HG02678 (cell line): ENCODE data around the gene NPPA.
"Not testable (repeated sequence)": the region's sequence is repeated elsewhere in the genome, so short reads cannot be mapped to it uniquely, and the experiment has no call there.

Experiments used
- ATAC-seq: cut with Tn5 transposase; IDR thresholded peaks from one replicate; pipeline ENCODE4 v1.9.1; 2021; ENCODE audit warnings: mild to moderate bottlenecking, moderate library complexity; ENCODE audit not compliant: unreplicated experiment

NPPA gene

DNA sequence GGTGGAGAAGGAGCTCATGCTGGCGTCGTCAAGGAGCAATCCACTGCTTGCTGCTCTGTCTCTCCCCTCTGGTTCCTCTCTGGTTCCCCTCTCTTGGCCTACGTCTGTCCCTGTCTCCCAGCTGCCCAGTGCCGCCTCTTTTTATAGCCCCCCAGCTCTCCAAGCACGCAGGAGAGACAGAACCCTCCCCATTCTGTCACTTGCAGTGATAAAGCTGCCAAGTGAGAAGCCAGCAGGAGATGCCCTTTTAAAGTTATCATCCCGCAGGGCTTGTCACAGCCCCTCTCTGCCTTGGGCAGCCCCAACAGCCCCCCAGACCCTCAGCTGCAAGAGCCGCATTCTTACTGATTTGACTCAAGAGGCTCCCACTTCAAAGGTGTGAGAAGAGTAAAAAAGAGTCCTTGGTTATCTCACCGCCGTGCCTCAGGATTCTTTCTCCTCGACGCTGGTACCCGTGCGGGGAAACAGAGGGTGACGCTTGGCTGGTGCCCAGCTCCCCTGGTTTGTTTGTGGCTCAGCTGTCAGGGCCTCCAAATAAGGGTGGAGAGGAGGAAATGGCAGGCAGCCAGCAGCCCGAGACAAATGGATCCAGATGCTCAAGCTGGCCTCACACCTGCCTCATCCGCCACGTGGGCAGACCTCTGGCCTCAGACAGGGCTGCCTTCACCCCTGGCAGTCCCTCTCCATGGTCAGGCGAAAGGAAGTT lies at the start of gene NPPA:
TSS of gene NPPA (minus strand) at position 117 of the 706 bp plus-strand sequence. CDS start at position 18, 99 bp downstream.
- ATAC-seq: no peak

DNA sequence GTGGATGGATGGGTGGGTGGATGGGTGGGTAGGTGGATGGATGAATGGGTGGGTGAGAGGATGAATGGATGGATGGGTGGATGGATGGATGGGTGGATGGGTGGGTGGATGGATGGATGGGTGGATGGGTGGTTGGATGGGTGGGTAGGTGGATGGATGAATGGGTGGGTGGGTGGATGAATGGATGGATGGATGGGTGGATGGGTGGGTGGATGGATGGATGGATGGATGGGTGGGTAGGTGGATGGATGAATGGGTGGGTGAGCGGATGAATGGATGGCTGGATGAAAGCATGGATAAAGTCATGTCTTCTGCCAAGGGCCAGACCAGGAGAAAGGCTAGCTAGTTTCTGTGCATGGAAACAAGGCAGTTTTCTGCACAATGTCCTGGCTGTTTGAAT lies 46.9 kb upstream of the NPPA start:
- ATAC-seq: not testable (repeated sequence)

DNA sequence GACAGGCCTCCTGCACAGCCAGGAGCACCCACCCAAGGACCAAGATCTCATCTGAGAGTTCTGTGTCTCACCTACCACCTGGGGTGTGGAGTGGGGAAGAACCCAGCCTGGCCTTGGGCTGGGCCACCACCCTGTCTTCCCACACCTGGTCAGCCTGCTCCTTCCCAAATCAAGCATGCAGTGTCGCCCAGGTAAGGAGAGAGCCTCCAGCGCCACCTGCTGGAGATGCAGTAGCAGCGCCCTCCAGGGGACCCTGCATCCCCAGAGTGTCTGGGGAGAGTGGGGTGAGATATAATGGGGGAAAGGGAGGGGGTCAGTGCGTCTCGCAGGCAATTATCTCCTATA lies 46.3 kb upstream of the NPPA start:
- peak; percentile 57 for ATAC-seq

DNA sequence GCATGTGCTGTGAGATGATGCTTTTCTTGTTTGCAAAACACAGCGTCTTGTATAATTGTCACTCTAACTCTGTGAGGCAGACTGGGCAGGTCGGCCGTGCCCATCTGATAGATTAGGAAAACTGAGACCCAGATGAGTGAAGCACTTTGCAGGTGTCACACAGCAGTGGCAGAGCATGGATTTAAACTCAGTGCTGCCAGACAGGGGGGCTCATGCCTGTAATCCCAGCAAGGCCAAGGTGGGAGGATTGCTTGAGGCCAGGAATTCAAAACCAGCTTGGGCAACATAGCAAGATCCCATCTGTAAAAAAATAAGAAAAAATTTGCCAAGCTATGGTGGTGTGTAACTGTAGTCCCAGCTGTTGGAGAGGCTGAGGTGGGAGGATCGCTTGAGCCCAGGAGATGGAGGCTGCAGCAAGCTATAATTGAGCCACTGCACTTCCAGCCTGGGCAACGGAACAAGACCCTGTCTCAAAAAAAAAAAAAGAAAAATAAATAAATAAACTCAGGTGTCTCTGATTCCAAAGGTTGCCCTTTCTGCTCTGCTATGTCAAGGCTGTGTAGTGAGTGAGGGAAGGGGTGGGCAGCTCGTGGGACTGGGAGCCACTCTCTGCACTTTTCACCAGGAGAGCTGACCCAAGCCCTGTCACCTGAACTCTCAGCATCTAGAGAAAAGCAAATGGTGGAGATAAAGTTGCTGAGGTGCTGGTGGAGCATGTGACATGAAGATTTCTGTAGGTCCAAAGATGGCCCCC lies 44.0 kb upstream of the NPPA start:
- ATAC-seq: no peak

DNA sequence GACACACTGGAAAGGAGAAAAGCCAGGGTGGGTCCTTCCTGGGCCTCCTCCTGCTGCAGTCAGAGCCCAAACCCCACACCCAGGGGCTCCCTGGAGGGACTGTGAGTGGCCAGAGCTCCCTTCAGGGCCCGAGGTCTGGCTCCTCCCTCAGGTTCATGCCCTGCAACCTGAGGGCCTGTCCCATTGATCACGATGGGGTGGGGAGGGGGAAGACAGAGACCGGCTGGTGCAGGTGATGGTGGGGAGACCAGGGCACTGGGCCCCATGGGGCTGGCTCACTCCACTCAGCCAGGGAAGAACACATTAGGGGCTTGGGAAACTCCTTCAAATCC lies 41.3 kb upstream of the NPPA start:
- no peak for ATAC-seq

DNA sequence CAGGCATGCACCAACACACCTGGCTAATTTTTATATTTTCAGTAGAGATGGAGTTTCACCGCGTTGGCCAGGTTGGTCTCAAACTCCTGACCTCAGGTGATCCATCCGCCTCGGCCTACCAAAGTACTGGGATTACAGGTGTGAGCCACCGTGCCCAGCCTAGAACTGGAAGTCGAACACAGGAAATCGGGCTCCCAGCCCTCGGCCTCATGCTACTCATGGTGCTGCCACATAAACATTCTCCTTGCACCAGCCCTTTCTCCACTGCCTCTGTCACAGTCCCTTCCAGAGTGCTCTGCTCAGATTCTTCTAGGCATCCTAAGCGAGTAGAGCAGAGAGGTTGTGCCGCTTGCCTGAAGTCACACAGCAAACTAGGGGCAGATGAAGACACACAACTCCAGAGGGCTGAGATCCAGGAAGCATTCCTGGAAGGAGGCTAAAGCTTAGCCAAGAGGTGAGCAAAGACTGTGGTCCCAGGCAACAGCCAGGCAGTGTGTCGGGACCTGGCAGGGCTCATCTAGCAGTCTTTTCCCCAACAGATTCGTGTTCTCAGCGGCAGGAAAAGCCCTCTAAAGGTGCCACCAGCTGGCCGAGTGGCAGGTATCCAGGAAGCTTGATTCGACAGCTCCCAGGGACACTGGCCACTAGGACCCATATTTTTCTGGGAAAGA lies 40.8 kb upstream of the NPPA start:
- ATAC-seq: no peak

DNA sequence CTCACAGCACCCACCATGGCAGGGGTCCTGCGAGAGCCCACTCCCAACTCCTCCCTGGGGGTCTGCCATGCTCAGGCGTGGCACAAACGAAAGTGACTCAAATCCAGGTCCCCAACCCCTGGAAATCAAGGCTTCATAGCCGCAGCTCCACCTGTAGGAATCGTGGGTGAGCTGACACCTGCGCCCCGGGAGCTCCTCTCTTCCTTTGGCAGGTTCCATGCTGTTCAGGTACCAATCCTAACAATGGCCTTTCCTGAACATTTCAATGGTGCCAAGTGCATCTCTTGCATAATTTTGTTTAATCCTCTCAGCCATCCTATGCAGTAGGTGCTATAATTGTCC lies 40.1 kb upstream of the NPPA start:
- no peak for ATAC-seq

DNA sequence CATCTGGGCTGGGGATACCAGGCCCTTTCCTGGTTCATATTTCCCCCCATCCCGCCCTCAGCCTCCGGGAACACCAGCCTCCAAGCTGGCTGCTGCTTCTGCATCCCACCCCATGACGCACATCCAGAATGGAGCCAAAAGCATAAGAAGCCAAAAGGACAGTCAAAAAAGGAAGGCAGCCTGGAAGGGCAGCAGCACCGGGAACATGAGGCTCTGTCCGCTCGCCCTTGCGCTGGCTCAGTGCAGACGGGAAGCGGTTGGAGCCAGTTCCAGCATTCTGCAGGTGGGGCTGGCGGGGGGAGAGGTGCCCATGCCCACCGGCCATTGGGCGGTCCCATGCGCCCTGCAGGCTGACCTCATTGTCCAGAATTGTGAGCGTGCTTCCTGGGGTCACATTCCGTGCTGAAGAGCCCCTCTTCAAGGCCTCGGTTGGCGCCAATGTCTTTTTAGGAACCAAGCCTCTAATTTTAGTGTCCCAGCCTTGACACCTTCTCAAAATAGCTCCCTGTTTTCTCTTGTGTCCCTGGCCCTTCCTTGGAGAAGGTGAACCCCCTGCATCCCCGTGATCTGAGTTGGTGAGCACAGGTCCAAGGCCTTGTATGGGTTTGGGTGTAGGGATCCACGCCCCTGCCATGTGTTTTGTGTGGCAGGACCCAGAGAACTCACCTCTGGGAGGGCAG lies 39.5 kb upstream of the NPPA start:
- no peak for ATAC-seq

DNA sequence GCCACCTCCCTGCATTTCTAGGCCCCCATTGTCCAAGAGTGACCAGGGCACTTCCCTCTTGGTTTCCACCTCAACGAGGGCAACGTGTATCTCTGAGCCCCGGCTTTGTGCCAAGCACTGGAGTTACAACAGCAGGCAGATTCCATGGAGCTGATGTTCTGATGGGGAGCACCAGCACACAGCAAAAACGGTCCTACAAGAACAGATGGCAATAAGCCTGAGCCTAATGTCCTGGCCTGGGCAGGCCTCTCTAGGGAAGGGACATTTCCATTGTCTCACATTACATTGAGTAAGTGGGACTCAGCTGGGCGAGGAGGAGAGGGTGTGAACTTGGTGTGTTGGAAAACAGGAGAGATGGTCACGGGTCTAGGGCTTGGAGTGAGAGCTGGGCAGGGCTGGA lies 38.3 kb upstream of the NPPA start:
- ATAC-seq: no peak

DNA sequence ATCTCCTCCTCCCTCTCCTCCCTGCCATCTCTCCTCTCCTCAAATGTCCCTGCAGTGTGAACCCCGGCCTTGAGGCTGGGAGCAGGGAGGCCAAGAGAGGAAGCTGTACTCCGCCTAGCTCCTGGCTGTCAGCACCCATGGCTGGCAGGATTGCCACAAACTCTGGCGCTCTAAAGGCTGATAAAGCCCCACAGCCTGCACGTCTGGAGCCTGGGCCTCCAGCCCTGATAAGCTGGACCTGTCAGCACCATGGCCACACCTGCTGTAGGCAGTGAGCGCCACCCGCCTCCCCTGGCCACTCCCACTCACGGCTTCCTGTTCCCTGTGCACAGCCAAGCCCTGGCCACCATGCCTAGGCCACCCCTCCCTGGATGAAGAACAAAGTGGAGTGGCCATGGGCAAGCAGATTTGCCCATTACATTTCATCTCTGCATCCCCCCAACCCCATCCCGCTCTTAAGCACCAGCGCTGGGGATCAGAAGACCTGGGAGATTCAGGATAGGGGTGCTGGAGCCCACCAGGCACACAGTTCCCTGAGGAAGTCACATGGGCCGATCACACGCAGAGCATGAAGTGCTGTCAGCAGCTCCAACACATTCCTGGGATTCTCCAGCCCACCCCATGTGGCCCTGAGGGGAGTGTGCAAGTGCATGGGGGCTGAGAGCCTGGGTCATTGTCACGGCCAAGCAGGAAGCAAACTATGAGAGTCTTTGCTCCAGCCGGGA lies 35.4 kb upstream of the NPPA start:
- ATAC-seq: no peak

DNA sequence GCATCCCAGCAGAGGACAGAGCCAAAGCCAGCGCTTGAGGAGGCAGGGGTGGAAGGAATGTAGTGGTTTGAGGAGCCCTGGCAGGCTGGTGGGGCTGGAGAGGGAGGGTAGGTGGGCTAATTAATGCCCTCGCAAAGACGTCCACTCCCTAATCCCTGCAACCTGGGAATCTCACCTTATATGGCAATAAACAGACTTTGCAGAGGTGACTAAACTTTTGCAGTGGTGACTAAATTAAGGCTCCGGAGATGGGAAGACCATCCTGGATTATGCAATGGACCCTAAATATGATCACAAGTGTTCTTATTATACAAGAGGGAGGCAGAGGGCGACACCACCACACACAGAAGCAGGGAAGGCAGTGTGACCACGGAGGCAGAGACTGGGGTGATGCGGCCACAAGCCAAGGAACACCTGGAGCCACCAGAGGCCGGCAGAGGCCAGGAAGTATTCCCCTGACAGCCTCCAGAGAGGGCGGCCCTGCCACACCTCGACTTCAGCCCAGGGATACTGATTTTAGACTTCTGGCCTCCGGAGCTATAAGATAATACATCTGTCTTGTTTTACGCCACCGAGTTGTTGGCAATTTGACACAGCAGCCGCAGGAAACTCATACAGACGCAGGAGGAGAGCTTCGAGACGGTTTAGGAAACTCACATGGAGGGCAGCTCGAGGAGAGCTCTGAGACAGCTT lies 34.3 kb upstream of the NPPA start:
- no peak for ATAC-seq

DNA sequence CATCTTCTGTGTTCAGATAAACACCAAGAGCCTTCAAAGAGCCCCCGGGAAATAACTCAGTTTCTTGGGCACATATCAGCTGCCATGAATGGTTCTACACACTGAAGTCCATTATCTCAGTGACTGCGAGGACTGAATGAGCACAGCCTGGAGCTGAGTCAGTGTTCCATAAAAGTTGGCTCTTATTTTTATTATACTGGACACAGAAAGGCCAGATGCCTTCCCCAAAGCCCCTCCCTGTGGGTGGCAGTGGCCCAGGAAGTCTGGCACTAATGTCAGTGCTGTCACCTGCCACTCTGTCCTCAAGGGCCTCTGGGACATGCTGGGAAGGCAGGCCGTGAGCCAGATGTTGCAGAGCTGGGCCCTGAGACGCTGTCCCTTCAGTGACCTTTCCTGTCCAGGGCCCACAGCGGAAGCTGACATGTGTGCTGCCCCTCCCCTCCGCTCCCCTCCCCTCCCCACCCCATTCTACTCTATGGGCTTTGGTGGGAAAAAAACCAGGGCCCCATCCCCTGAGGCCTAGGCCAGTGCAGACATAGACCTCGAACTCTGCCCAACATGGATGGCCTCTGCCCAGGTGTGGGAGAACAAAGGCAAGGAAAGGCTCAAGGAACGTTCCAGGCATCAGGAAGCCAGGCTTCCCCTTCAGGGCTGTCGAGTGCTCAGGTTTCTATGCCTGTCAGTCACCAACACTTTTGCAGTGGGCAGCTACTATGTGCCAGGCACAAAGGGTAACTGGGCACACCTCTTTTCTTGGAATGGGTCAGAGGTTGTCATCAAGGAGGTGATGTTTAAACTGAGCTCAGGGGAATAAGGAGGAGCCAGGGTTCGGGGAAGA lies 33.5 kb upstream of the NPPA start:
- ATAC-seq: no peak

DNA sequence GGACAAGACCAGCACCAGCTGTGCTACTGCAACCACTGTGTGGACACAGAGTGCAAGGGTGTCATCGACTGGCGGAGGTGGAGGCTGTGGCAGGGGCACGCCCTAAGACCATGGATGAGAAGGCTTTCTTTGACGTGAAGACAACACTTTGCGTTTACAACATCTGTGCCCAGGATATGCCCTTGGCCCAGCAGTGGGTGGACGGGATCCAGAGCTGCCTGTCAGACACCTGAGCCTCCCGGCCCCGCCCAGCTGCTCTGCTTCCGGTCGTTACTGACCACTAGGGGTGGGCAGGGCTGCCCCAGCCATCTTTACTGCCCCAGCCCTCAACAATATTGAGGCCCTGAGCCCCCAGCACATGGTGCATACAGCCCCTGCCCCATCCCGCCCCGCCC lies 32.6 kb upstream of the NPPA start:
- no peak for ATAC-seq

DNA sequence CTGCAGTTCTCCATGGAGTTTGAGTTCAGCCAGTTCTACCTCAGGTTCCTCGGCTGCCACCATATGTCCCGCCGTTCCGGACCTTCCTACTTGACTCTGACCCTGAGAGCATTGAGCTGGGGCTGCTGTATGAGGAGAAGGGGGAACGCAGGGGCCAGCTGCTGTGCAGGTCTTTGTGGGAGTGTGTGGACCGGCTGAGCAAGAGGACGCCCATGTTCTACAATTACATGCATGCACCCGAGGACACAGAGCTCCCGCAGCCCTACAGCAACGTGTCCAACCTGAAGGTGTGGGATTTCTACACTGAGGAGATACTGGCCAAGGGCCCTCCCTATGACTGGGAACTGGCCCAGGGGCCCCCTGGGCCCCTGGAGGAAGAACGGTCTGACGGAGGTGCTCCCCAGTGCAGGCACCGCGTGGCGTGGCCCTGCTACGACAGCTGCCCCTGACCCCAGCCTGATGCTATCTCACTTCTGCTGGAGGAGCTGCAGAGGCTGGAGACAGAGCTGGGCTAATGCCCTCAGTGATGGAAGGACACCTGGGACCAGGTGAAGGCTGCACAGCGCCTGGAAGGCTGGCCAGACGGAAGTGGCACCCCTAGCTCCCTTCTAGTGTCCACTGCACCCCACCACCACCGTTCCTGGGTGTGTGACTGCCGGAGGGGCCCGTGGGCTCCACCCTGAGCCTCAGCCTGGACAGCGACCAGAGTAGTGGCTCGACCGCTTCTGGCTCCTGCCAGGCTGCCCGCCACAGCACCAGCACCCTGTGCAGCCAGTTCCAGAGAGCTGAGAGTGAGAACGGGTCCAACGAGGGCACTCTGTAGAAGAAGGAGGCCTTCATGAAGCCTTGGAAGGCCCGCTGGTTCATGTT lies 32.0 kb upstream of the NPPA start:
- ATAC-seq: no peak

DNA sequence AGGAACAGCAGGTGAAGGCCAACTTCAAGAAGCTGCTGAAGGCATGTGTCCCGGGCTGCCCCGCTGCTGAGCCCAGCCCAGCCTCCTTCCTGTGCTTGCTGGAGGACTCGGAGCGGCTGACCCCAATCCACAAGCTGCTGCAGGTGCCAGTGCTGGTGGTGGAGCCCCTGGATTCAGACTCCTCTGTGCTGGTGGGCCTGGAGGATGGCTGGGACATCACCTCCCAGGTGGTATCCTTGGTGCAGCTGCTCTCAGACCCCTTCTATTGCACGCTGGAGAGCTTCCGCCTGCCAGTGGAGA lies 31.3 kb upstream of the NPPA start:
- ATAC-seq: no peak

DNA sequence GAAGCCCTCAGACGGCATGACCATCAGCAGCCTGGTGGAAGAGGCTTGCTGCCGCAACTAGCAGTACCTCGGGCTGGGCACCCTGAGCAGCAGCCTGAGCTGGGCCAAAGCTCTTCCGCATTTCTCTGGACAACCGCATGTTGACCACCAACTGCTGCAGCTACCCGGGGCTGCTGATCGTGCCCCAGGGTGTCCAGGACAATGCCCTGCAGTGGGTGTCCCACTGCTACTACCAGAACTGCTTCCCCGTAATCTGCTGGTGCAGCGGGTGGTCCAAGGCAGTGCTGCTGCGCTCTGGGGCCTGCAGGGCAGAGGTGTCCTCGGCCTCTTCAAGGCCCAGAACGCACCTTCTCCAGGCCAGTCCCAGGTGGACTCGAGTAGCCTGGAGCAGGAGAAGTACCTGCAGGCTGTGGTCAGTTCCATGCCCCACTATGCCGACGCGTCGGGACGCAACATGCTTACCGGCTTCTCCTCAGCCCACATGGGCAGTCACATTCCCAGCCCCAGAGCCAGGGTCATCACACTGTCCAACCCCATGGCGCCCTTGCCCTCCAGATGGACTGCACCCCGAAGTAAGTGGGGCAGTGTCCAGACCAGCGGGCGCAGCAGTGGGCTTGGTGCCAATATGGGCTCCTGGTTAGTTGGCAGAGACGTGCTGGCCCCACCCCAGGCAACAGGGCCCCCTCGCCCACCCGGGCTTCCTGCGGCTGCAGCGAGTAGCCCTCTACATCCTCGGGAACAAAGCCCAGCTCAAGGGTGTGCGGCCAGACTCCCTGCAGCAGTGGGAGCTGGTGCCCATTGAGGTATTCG lies 30.7 kb upstream of the NPPA start:
- ATAC-seq: no peak

DNA sequence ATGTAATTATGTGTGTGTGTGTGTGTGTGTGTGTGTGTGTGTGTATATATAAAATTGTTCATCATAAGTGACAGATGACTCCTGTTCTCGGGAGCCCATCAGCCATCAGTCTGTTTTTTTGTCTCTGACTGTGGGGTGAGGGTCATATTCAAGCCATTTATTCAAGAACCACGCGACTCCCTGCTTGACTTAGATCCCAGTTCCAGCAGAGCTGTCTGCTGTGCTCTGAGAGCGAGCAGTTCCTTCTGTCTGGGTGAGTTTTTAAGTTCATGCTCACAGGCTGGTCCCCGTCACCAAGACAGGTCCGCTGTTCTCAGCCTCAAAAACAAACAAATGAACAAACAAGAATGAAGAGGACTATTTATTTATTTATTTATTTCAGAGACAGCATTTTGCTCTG lies 29.5 kb upstream of the NPPA start:
- no peak for ATAC-seq

DNA sequence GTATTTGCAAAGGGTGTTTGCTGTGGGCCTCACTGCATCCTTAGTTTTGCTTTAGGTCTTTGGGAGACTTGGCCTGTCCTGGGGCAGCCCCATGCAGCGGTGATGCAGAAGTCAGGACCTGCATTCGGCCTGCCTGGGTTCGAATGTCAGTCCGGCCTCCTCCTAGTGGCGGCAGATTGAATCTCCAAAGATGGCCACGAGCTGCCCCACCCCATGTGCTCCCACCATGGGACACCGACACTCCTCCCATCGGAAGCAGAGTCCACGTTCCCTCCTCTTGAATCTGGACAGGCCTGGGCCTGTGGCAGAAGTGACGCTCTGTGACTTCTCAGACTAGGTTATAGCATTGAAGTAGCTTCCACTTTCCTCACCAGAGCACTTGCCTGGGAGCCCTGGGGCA lies 27.5 kb upstream of the NPPA start:
- ATAC-seq: no peak
